Gastroesophageal sphincter (tissue), 4 donors: ENCODE measurements around the gene SCAF1. TPM values are rescaled to one million over a fixed set of nuclear protein-coding genes. Genes with fewer than 3 reads are reported as not detected.

ENCODE experiments used
- ATAC-seq: fragments of 150-250 bp; one replicate; pipeline ENCODE4 v1.9.1; 2016; ENCODE audit warnings: mild to moderate bottlenecking, moderate library complexity
- H3K27ac ChIP-seq, 4 donors: fragments of 200-600 bp; sonication (generic) in 3 of 4; 1 replicate in 3 of 4; 2 replicates in 1 of 4; pipeline ENCODE4 v1.5.1; 2016 to 2019
- H3K27me3 ChIP-seq: fragments of 200-600 bp; sonication (generic); one replicate; pipeline ENCODE4 v1.5.1; 2019
- H3K36me3 ChIP-seq, 2 donors: fragments of 200-600 bp; sonication (generic); one replicate each; pipeline ENCODE4 v1.5.1; 2019; ENCODE audit warnings: control low read depth in 1 of 2
- H3K4me1 ChIP-seq, 3 donors: fragments of 200-600 bp; sonication (generic); 1 replicate in 2 of 3; 2 replicates in 1 of 3; pipeline ENCODE4 v1.5.1; 2016 to 2019; ENCODE audit warnings: control low read depth in 2 of 3
- H3K4me3 ChIP-seq, 2 donors: fragments of 200-600 bp; sonication (generic); one replicate each; pipeline ENCODE4 v1.5.1; 2019; ENCODE audit warnings: mild to moderate bottlenecking in 1 of 2, moderate library complexity in 1 of 2
- H3K9me3 ChIP-seq, 3 donors: fragments of 200-600 bp; sonication (generic); one replicate each; pipeline ENCODE4 v1.5.1; 2017 to 2019; ENCODE audit warnings: control low read depth in 2 of 3
- EP300 ChIP-seq: sonication (generic); formaldehyde crosslinking; IDR thresholded peaks from one replicate; pipeline ENCODE4 v1.6.1; 2017; ENCODE audit warnings: antibody characterized with exemption, mild to moderate bottlenecking
- POLR2A ChIP-seq, 2 donors: fragments of 450-650 bp; IDR thresholded peaks; one replicate each; pipeline ENCODE4 v1.6.1; 2017; ENCODE audit warnings: antibody characterized with exemption in 2 of 2, mild to moderate bottlenecking in 2 of 2, moderate library complexity in 1 of 2
- POLR2AphosphoS5 ChIP-seq: sonication (generic); formaldehyde crosslinking; IDR thresholded peaks from one replicate; pipeline ENCODE4 v1.6.1; 2017; ENCODE audit warnings: antibody characterized with exemption
- WGBS, 2 donors: methylation state at CpG; one replicate each; pipeline ENCODE4 v1.1.5; 2018; ENCODE audit warnings: low coverage in 1 of 2; 5-methylcytosine and 5-hydroxymethylcytosine counted together
- total RNA-seq, 4 donors: library from RNA; depleted of rRNA; stranded (reverse); fragments of >200 nt; gene quantifications; one replicate each; pipeline ENCODE4 v1.1.0, GENCODE V29; 2016
- TF ChIP-seq, protein P1 (sequence below), 4 experiments: fragments of 200-600 bp in 2 of 4; fragments of 450-650 bp in 2 of 4; sonication (generic) in 1 of 4; IDR thresholded peaks; one replicate each; pipeline ENCODE4 v1.5.1; 2017 to 2019; ENCODE audit warnings: antibody characterized with exemption in 4 of 4, mild to moderate bottlenecking in 2 of 4, moderate library complexity in 2 of 4

Gene SCAF1
- total RNA-seq, 4 donors from 2014 or later, result 18.2 to 37.5 (median 18.5) TPM

DNA sequence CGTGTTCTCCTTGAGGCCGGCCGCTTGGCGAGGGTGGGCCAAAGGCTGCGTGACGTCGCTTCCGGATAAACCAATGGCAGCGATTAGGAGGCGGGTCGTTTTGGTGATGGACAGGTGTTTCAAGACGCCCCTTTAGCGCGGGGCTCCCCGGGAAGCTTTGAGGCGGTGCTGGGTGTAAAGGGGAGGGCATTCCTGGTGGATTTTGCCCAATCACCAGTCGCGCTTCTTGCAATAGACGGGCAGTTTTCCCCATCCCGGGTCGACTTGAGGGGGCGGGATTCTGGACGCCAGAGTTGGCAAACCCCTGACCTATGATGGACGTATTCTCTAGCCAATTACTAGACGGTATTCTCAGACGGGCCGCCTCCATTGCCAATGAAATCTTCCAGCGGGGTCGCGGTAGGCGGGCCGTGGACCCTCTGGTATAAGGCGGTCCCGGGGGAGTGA lies 34.8 kb downstream of the SCAF1 start:
- H3K27me3 ChIP-seq, result no peaks in the 10 kb centered on the region
- WGBS, 2 donors, result no CpG with 5 or more reads among the region's 34 CpGs
- H3K4me1 ChIP-seq, result peaks cover 0 to 69% (median 19%) of the 10 kb centered on the region in 3 donors
- peak; percentile 91 for ATAC-seq
- H3K9me3 ChIP-seq, result no peaks in the 10 kb centered on the region
- TF ChIP-seq POLR2A (IDR thresholded peaks at IDR 0.05), result no peak
- peak; percentile 53 for TF ChIP-seq POLR2AphosphoS5
- TF ChIP-seq, protein P1, sequence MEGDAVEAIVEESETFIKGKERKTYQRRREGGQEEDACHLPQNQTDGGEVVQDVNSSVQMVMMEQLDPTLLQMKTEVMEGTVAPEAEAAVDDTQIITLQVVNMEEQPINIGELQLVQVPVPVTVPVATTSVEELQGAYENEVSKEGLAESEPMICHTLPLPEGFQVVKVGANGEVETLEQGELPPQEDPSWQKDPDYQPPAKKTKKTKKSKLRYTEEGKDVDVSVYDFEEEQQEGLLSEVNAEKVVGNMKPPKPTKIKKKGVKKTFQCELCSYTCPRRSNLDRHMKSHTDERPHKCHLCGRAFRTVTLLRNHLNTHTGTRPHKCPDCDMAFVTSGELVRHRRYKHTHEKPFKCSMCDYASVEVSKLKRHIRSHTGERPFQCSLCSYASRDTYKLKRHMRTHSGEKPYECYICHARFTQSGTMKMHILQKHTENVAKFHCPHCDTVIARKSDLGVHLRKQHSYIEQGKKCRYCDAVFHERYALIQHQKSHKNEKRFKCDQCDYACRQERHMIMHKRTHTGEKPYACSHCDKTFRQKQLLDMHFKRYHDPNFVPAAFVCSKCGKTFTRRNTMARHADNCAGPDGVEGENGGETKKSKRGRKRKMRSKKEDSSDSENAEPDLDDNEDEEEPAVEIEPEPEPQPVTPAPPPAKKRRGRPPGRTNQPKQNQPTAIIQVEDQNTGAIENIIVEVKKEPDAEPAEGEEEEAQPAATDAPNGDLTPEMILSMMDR (IDR thresholded peaks at IDR 0.05), result no peak
- TF ChIP-seq EP300, result no peak
- peaks cover 0 to 10% of the 10 kb centered on the region in 2 donors for H3K36me3 ChIP-seq
- peak overlapping the region; percentile 88 to 100 for H3K4me3 ChIP-seq
- peak overlapping the region; percentile 70 to 96 (median 93) for H3K27ac ChIP-seq

DNA sequence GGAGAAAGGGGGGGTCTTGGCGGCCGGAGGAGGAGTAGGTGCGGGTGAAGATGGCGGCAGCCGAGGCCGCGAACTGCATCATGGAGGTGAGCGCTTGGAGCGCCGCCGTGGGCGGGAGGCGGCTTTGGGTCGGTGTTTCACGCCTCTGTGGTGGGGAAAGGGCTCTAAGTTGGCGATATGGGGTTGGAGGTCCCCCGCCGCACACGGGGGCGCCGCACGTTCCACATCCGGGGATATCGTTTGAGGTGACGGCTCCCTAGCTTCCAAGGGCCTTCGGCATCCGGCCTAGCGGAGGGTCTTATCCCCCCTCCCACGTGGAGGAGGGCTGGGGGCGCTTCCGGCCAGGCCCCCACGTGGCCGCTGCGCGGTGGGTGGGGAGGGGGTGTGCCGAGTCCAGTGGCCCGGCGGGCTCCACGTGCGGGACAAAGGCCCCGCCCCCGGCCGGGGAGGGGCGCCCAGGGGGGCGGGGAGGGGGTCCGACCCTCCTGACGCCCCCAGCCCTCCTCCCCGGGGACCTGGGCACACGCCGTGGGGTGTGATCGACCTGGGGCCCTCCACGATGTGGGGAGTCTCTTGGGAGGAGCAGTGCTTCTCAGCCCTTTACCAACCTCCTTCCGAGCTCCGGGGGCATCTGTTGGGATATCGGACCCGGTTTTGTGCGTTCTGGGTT lies 35.4 kb downstream of the SCAF1 start, which contains the start of gene PRMT1:
Gene PRMT1 (plus strand): TSS at position 41 of the 670 bp plus-strand sequence. CDS start 10 bp downstream, at position 51.
- Histone ChIP-seq H3K27ac (peak within 1 kb of the TSS; percentile 81 to 96 (median 93)), H3K36me3 (peaks cover 0 to 15% of the 10 kb centered on the region in 2 donors), H3K27me3 (no peaks in the 10 kb centered on the region), H3K4me1 (peaks cover 0 to 64% (median 19%) of the 10 kb centered on the region in 3 donors), H3K4me3 (peak within 1 kb of the TSS; percentile 88 to 100), H3K9me3 (no peaks in the 10 kb centered on the region)
- peak; percentile 26 for TF ChIP-seq POLR2AphosphoS5
- TF ChIP-seq, protein P1 (IDR thresholded peaks at IDR 0.05), result peak in 1 of 4 experiments; percentile 10
- TF ChIP-seq EP300, result no peak
- TF ChIP-seq POLR2A (IDR thresholded peaks at IDR 0.05), result peak; percentile 48 to 72
- ATAC-seq, result no peak
- 0% methylated on average over 1 of the region's 57 CpGs; no CpG with 5 or more reads in 1 of the 2 donors for WGBS, 2 donors

DNA sequence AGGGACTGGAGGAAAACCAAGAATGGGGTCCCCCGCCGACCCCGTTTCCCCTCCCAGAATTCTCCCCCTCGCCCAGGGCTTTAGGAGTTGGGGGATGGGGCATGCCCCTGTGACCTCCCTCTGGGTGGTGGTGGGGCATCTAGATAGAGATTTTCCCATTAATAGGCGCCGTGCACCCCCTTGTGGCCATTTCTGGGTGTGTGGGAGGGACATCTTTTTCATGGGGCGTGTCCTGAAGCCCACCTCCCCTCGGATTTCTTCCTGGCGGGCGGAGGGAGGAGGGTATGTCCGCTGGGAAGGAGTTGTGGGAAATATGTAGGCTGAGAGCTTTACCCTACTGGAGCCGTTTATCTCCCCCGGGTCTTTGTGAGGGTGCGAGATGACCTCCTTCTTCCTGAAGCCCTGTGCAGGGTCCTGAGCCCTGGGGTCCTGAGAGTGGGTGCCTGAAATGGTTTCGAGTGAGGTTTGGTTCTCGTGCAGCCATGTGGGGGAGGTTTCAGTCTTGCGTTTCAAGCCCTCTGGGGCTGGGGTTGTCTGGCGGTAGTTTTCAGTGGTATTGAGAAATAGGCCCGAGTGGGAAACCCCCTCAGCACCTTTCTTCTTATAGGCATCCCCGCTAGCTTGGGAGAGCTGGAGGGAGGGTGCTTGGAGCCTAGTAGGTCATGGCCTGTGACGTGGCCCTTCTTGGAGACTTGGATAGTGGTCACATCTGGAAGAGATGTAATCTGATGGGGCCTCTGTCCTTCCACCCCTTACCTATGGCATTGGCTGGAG lies 36.1 kb downstream of the SCAF1 start:
- TF ChIP-seq, protein P1 (IDR thresholded peaks at IDR 0.05), result peak in 3 of 4 experiments; percentile 53 to 66 (median 63)
- TF ChIP-seq POLR2A (IDR thresholded peaks at IDR 0.05), result no peak
- Histone ChIP-seq H3K4me3 (peak overlapping the region; percentile 88 to 100), H3K9me3 (no peaks in the 10 kb centered on the region), H3K27ac (peak overlapping the region; percentile 70 to 96 (median 93)), H3K27me3 (no peaks in the 10 kb centered on the region), H3K36me3 (peaks cover 0 to 23% of the 10 kb centered on the region in 2 donors), H3K4me1 (peaks cover 0 to 61% (median 19%) of the 10 kb centered on the region in 3 donors)
- no peak for ATAC-seq
- WGBS, 2 donors, result 0% methylated on average over 5 of the region's 21 CpGs; no CpG with 5 or more reads in 1 of the 2 donors

DNA sequence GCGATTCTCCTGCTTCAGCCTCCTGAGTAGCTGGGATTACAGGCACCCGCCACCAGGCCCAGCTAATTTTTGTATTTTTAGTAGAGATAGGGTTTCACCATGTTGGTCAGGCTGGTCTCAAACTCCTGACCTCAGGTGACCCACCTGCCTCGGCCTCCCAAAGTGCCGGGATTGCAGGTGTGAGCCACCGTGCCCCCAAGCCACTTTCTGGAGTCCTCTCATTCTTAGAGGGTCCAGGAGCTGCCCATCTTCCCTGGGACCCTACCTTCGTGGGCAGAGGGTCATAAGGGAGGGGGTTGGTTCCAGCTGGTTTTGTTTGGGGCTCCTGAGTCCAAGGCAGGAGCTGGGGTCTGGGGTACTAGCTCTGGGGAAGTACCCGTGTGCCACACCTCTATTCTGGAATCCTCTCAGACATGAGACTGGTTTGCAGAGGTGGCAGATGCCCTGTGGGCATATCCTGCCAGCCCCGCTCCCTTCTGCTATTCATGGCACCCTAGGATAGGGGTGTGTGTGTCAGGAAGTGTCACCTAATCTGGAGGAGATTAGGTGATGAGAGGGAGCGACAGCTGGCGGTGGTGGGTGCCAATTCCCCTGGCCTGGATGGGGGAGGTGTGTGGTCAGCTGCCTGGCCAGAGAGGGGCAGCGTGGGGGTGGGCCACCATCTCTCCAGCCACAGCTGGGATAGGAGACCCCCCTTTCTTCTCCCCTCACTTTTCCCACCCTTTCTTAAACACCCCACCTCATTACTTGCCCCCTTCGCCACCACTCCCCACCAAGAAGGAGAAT lies 37.2 kb downstream of the SCAF1 start:
- peak overlapping the region in 3 of 4 donors; percentile 52 to 96 (median 67) for H3K27ac ChIP-seq
- H3K9me3 ChIP-seq, result no peaks in the 10 kb centered on the region
- no peak overlapping the region for H3K4me3 ChIP-seq
- H3K27me3 ChIP-seq, result no peaks in the 10 kb centered on the region
- TF ChIP-seq EP300, result no peak
- no peak for TF ChIP-seq POLR2AphosphoS5
- TF ChIP-seq POLR2A (IDR thresholded peaks at IDR 0.05), result no peak
- TF ChIP-seq, protein P1 (IDR thresholded peaks at IDR 0.05), result no peak
- H3K4me1 ChIP-seq, result peaks cover 0 to 61% (median 19%) of the 10 kb centered on the region in 3 donors
- 80% methylated on average over 2 of the region's 12 CpGs; no CpG with 5 or more reads in 1 of the 2 donors for WGBS, 2 donors
- H3K36me3 ChIP-seq, result peaks cover 0 to 33% of the 10 kb centered on the region in 2 donors
- no peak for ATAC-seq
